ENCODE data around the gene JDP2.
A peak's percentile ranks its signal among the peaks of the same experiment; 100 is the strongest.

JDP2 gene

DNA sequence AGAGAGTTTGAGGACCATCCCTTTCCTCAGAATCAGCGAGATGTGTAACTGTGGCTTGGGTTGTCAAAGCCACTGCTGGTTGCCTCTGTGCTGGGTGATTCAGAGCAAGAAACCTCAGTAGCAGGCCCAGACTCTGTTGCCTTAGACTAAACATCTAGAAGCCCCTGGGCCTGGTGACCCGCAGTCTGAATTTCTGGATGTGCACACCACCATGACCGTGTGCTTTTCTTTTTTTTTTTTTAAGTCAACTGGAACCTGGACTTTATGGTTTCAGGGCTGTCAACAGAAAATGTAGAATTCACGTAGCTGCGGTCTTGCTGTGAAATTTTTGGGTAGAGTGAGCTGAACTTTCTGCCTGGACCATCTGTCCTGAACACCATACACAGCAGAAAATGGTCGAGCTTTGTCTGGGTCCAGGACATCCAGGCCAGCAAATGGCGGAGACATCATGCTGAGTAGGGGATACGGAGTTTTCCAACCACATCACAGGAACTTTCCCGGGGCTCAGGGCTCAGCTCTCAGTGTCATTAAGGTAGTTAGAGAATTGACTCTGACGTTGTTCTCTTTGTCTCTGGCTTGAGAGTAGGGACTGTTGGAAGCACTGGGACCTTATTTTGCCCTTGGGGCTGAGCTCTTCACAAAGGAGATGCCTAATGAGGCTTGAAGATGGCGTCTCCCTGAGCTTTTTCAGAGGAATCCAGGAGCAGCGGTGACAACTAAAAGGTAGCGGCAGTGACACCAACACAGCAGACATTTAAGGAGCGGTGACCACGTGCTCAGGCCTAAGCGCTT, 71.5 kb downstream of the JDP2 start:
- DNase-seq (ENCODE audit: extremely low spot score, insufficient read length, low read depth): no peak
- peak; percentile 90 for FAIRE-seq

- FAIRE-seq (no peak), DNase-seq (ENCODE audit: extremely low spot score, insufficient read length, low read depth) (no peak)
Observed at GRCh38 chr14:75501080-75501479, 73.3 kb downstream of the JDP2 start.

DNA sequence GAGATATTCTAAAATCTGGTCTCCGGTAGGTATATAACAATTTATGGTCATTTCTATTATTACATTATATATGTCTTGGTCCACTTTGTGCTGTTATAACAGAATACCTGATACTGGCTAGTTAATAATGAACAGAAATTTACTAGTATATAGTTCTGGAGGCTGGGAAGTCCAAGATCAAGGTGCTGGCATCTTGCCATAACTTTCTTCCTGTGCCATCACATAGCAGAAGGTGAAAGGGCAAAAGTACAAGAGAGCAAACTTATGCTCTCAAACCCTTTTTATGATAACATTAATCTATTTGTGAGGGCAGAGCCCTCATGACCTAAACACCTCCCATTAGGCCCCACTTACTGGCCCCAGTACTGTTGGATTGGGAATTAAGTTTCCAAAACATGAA, 76.6 kb downstream of the JDP2 start:
- FAIRE-seq: peak; percentile 45

DNA sequence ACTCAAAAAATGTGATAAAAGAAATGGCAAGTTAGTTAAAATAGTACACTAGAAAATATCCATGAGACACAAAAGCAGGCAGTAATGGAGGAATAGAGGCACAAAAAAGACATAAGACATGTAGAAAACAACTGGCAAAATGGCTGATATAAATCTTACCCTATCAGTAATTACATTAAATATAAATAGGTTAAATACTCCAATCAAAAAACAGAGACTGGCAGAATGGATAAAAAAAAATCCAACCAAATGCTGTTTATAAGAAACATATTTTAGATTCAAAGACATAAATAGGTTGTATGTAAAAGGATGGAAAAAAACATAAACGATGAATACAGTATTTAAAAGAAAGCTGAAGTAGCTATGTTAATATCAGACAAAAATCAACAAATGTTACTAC, 79.1 kb downstream of the JDP2 start:
- FAIRE-seq (no peak), DNase-seq (ENCODE audit: extremely low spot score, insufficient read length, low read depth) (no peak)

More for the DNA sequence above, 76.6 kb downstream of the JDP2 start:
- DNase-seq (ENCODE audit: extremely low spot score, insufficient read length, low read depth): no peak

DNA sequence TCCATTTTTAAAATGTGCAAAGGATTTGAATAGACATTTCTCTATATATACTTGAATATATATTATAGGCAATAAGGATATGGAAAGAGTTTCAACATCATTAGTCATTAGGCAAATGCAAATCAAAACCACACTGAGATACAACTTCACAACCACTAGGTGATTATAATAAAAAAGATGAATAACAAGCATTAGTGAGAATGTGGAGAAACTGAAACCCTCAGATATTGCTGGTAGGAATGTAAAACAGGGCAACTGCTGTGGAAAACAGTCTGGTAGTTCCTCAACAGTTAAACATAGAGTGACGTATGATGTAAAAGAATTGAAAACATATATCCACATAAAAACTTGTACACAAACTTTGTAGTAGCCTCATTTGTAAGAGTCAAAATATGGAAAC, 82.7 kb downstream of the JDP2 start:
- peak; percentile 26 for FAIRE-seq

GRCh38 chr14:75511201-75511600, 83.4 kb downstream of the JDP2 start:
- no peak for DNase-seq (ENCODE audit: extremely low spot score, insufficient read length, low read depth)
- no peak for FAIRE-seq

More for the DNA sequence above, 82.7 kb downstream of the JDP2 start:
- DNase-seq (ENCODE audit: extremely low spot score, insufficient read length, low read depth): no peak

- FAIRE-seq: peak; percentile 95
- DNase-seq (ENCODE audit: extremely low spot score, insufficient read length, low read depth): no peak
Observed at GRCh38 chr14:75513911-75514672, 86.3 kb downstream of the JDP2 start.

DNA sequence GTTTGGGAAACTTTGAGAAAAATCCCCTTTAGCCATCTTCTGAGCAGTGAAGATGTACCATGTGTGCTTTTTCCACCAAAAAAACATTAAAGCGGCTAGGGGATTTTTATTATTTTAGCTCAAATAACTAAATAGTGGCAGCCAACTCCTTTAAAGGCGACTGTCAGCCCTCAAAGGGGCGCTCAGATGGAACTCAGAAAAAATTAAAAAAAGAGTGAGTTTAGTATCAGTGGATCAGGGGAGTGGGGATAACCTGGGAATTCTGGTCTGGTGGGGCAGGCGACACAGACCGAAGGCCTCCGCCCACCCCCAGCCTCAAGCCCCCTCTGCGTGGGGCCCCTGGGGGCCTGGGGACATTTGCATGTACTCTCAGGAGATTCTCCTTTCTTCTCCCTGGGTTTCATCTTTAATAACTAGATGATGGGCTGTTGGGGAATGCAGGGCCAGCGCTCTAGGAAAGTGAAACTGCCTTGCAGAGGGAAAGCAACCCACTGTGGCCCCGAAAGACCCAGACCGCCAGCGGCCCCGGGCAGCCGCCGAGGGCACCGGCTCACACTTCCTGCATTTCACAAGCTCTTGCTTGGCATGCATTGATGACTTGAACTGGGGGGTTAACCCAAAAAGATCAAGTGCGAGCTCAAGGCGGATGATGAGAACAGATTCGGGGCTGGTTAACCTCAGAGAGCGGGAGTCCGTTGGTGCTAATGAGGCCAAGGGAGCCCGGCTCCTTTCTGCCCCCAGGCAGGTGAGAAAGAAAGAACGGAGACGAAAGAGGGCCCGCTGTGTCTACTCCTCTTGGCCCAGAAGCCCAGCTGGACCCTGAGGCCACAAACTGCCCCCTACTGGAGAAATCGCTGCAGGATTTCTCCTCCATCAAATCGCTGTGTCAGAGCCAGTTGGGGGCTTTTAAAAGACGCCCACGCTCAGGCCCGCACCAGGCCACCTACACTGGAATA, 87.1 kb downstream of the JDP2 start:
- no peak for FAIRE-seq

GRCh38 chr14:75515629-75515996, 87.8 kb downstream of the JDP2 start:
- DNase-seq (ENCODE audit: extremely low spot score, insufficient read length, low read depth): no peak

More for the DNA sequence above, 87.1 kb downstream of the JDP2 start:
- DNase-seq (ENCODE audit: extremely low spot score, insufficient read length, low read depth): no peak

GRCh38 chr14:75518625-75519024, 90.8 kb downstream of the JDP2 start:
- peak; percentile 84 for FAIRE-seq
- no peak for DNase-seq (ENCODE audit: extremely low spot score, insufficient read length, low read depth)

More at GRCh38 chr14:75515629-75515996, 87.8 kb downstream of the JDP2 start:
- no peak for FAIRE-seq

GRCh38 chr14:75519394-75519793, 91.6 kb downstream of the JDP2 start:
- FAIRE-seq: no peak
- DNase-seq (ENCODE audit: extremely low spot score, insufficient read length, low read depth): no peak

GRCh38 chr14:75519826-75520728, 92.3 kb downstream of the JDP2 start:
- DNase-seq (ENCODE audit: extremely low spot score, insufficient read length, low read depth): no peak
- FAIRE-seq: peak; percentile 5

- FAIRE-seq (no peak), DNase-seq (ENCODE audit: extremely low spot score, insufficient read length, low read depth) (no peak)
Observed at GRCh38 chr14:75520852-75521251, 93.0 kb downstream of the JDP2 start.

DNA sequence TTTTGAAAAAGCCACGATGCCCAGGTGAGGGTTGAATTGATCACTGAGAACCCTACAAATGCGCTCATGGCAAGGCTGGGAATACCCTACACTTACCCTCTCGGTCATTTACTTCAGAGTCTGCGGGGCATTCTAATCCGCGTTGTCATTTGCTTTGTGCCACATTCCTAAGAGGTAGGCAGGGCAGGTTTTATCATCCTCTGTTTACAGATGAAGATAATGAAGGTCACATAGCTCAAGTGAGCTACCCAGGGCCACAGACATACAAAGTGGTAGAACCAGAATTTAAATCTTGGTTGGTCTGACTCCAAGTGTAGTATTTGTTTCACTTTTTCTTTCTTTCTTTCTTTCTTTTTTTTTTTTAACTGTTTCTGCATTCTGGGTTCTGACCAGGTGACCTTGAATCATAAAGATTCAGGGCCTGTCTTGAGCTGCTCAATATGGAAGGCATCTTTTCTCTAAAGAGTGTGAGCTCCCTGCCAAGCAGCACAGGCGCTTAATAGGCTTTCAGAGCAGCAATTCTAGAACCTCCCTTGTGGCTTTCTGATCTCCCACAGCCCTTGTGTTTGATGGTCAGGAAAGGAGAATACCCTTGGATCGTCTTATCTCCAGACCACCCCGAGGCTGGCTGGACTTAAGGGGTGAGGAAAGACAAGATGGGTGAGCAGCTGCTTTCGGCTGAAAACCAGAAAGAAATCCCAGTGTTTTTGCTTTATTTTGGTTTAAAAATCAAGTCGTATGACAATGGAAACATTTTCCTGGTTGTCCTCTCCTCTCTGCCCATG, 93.8 kb downstream of the JDP2 start:
- DNase-seq (ENCODE audit: extremely low spot score, insufficient read length, low read depth) (no peak), FAIRE-seq (peak; percentile 24)

GRCh38 chr14:75522224-75522982, 94.6 kb downstream of the JDP2 start, which contains the start of gene BATF:
BATF (plus strand) TSS chr14:75522469; CDS start chr14:75522683, 214 bp downstream.
- DNase-seq (ENCODE audit: extremely low spot score, insufficient read length, low read depth) (no peak), FAIRE-seq (peak; percentile 93)

- no peak for DNase-seq (ENCODE audit: extremely low spot score, insufficient read length, low read depth)
- no peak for FAIRE-seq
Observed at GRCh38 chr14:75522983-75523318, 95.1 kb downstream of the JDP2 start.
